Stimulated activated CD8-positive, alpha-beta memory T cell treated with anti-CD3 and anti-CD28 coated beads, Interleukin-7, amount 100 ng/mL, for 24 hours (primary cell): Measurements from ENCODE around the gene PITPNB.

Experiments
- DNase-seq: peaks from one replicate; pipeline ENCODE4 v3.0.0-alpha.2; 2020; ENCODE audit warnings: low read depth

The PITPNB gene

GRCh38 chr22:27802346-27803073 is 116.5 kb downstream of the PITPNB start:
- no peak for DNase-seq
